H1 (cell line): ENCODE measurements around the gene TNFAIP8. TPM values are rescaled to one million over a fixed set of nuclear protein-coding genes. Genes with fewer than 3 reads are reported as not detected.

Experiments
- RFX5 ChIP-seq: IDR thresholded peaks from 2 replicates; pipeline ENCODE4 v1.6.1; 2011; ENCODE audit warnings: low read depth, low read length, improper control_type of control experiment, borderline replicate concordance
- TAF1 ChIP-seq: IDR thresholded peaks from 2 replicates; pipeline ENCODE4 v1.6.1; 2011; ENCODE audit warnings: mild to moderate bottlenecking, low read depth, low read length
- TCF12 ChIP-seq: IDR thresholded peaks from 2 replicates; pipeline ENCODE4 v1.6.1; 2011; ENCODE audit warnings: low read depth, mild to moderate bottlenecking, low read length
- polyA plus RNA-seq, 7 experiments: library from polyadenylated mRNA; depleted of rRNA in 3 of 7; stranded (reverse) in 5 of 7; unstranded in 2 of 7; fragments of >200 nt in 5 of 7; fragments of 200-250 nt in 2 of 7; gene quantifications; 1 replicate in 5 of 7; 2 replicates in 1 of 7; 4 replicates in 1 of 7; pipeline versions ENCODE4 v1.2.1 to v1.2.3, GENCODE V29; 2011 to 2013; ENCODE audit warnings: missing spikeins in 2 of 7, mixed read lengths in 2 of 7
- total RNA-seq: library from RNA; stranded (reverse); fragmentation: NEBNext Ultra II Directional; extraction: Animal tissue kit (Norgen Biotek cat#: 25700); gene quantifications from 2 replicates; pipeline ENCODE4 v1.2.1, GENCODE V29; 2021
- TF ChIP-seq, protein P1 (sequence below): IDR thresholded peaks from 2 replicates; pipeline ENCODE4 v1.6.1; 2012; ENCODE audit warnings: low read length, inconsistent platforms
- TF ChIP-seq, protein P2 (sequence below): IDR thresholded peaks from 2 replicates; pipeline ENCODE4 v1.6.1; 2011; ENCODE audit warnings: low read length, improper control_type of control experiment

TNFAIP8 gene
- total and polyA plus RNA-seq, 2 of the 8 experiments (the other 6 are each of a cell fraction or from before 2014, with no cell fraction given), result 12.4 to 19.3 TPM

GRCh38 chr5:119357270-119357669, 1.5 kb downstream of the TNFAIP8 start (continued):
- TF ChIP-seq TAF1 (no peak), RFX5 (no peak), TCF12 (no peak)
- TF ChIP-seq, protein P1, sequence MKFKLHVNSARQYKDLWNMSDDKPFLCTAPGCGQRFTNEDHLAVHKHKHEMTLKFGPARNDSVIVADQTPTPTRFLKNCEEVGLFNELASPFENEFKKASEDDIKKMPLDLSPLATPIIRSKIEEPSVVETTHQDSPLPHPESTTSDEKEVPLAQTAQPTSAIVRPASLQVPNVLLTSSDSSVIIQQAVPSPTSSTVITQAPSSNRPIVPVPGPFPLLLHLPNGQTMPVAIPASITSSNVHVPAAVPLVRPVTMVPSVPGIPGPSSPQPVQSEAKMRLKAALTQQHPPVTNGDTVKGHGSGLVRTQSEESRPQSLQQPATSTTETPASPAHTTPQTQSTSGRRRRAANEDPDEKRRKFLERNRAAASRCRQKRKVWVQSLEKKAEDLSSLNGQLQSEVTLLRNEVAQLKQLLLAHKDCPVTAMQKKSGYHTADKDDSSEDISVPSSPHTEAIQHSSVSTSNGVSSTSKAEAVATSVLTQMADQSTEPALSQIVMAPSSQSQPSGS, result no peak
- TF ChIP-seq, protein P2, sequence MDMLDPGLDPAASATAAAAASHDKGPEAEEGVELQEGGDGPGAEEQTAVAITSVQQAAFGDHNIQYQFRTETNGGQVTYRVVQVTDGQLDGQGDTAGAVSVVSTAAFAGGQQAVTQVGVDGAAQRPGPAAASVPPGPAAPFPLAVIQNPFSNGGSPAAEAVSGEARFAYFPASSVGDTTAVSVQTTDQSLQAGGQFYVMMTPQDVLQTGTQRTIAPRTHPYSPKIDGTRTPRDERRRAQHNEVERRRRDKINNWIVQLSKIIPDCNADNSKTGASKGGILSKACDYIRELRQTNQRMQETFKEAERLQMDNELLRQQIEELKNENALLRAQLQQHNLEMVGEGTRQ, result no peak
